Fibroblast of lung (primary cell): ENCODE measurements around the gene PDE2A. TPM values are rescaled to one million over a fixed set of nuclear protein-coding genes. Genes with fewer than 3 reads are reported as not detected.

Source experiments
- DNase-seq, 2 donors: peaks; one replicate each; pipeline versions ENCODE4 v3.0.0 to v3.0.0-alpha.2; 2010; ENCODE audit warnings: low read depth in 2 of 2
- H2AFZ ChIP-seq: 2 replicates; pipeline ENCODE4 v1.5.1; 2012; ENCODE audit warnings: low read length, control low read depth, inconsistent platforms
- H3K27ac ChIP-seq: 2 replicates; pipeline ENCODE4 v1.5.1; 2011; ENCODE audit warnings: low read length, control low read depth; ENCODE audit not compliant: insufficient read depth
- H3K27me3 ChIP-seq: 2 replicates; pipeline ENCODE4 v1.5.1; 2011; ENCODE audit warnings: mild to moderate bottlenecking, low read length; ENCODE audit not compliant: control insufficient read depth, insufficient read depth
- H3K36me3 ChIP-seq: 2 replicates; pipeline ENCODE4 v1.5.1; 2011; ENCODE audit warnings: low read length; ENCODE audit not compliant: control insufficient read depth, insufficient read depth
- H3K4me1 ChIP-seq: 2 replicates; pipeline ENCODE4 v1.5.1; 2011; ENCODE audit warnings: low read length; ENCODE audit not compliant: control insufficient read depth, insufficient read depth; ENCODE audit errors: extremely low read depth
- H3K4me2 ChIP-seq: 2 replicates; pipeline ENCODE4 v1.5.1; 2011; ENCODE audit warnings: low read length, control low read depth; ENCODE audit not compliant: insufficient read depth; ENCODE audit errors: extremely low read depth
- H3K4me3 ChIP-seq, 4 experiments: fragments of 200-600 bp in 1 of 4; sonication (generic) in 1 of 4; replicated peaks in 1 of 4; 2 replicates each; pipeline ENCODE4 v1.5.1; 2011 to 2016; ENCODE audit warnings: low read length in 4 of 4, low read depth in 3 of 4, mild to moderate bottlenecking in 3 of 4, control low read depth in 2 of 4, inconsistent platforms in 1 of 4, mixed read lengths in 1 of 4; ENCODE audit not compliant: insufficient read depth in 1 of 4; ENCODE audit errors: control extremely low read depth in 1 of 4
- H3K79me2 ChIP-seq: 2 replicates; pipeline ENCODE4 v1.5.1; 2012; ENCODE audit warnings: mild to moderate bottlenecking, low read length, inconsistent platforms; ENCODE audit not compliant: control insufficient read depth, insufficient read depth
- H3K9ac ChIP-seq: 2 replicates; pipeline ENCODE4 v1.5.1; 2011; ENCODE audit warnings: mild to moderate bottlenecking, low read length, control low read depth; ENCODE audit not compliant: insufficient read depth
- H3K9me3 ChIP-seq: 2 replicates; pipeline ENCODE4 v1.5.1; 2012; ENCODE audit warnings: low read depth, low read length; ENCODE audit not compliant: control insufficient read depth, insufficient read depth
- H4K20me1 ChIP-seq: 2 replicates; pipeline ENCODE4 v1.5.1; 2011; ENCODE audit warnings: low read length; ENCODE audit not compliant: control insufficient read depth, insufficient read depth; ENCODE audit errors: extremely low read depth
- EZH2 ChIP-seq: IDR thresholded peaks from 2 replicates; pipeline ENCODE4 v1.5.1; 2012; ENCODE audit warnings: low read length, control low read depth, mild to moderate bottlenecking; ENCODE audit errors: missing control alignments
- polyA plus RNA-seq, 2 donors: library from polyadenylated mRNA; depleted of rRNA in 1 of 2; stranded (reverse) in 1 of 2; unstranded in 1 of 2; fragments of >200 nt; gene quantifications; 2 replicates each; pipeline ENCODE4 v1.2.1, GENCODE V29; 2011 to 2012; ENCODE audit warnings: missing spikeins in 1 of 2
- total RNA-seq: library from RNA; depleted of rRNA; stranded (reverse); fragments of >200 nt; gene quantifications from 2 replicates; pipeline ENCODE4 v1.2.1, GENCODE V29; 2014
- TF ChIP-seq, protein P1 (sequence below), 2 donors: IDR thresholded peaks in 1 of 2; conservative IDR thresholded peaks in 1 of 2; 1 replicate in 1 of 2; 2 replicates in 1 of 2; pipeline ENCODE4 v1.5.1; 2011 to 2012; ENCODE audit warnings: low read length in 2 of 2, control low read depth in 1 of 2, inconsistent platforms in 1 of 2, low read depth in 1 of 2, mild to moderate bottlenecking in 1 of 2

Gene PDE2A
- total and polyA plus RNA-seq, 2 donors (not counting 1 experiment from before 2014, with no cell fraction given): 0.50 to 2.6 TPM

DNA sequence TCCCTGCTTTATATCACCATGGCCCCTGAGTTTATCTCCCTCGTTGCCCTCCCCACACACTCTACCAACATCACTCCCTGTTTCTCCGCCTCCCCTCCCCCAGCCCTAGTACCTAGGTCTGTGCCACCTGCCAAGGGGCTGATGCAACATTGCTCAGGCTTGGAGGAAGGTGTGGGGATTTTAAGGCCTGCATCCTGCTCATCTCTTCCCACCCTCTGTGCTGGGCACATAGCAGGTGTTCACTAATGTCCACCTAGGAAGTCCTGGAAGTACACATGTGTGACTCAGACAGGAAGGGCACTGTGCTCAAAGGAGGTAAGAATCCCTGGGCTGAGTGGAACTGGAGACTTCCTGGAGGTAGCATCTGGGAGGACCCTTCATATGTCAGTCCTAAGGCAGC lies 37.0 kb downstream of the PDE2A start:
- Histone ChIP-seq H3K27me3 (peaks cover 24% of the 10 kb centered on the region), H3K4me2 (no peak overlapping the region), H3K4me3 (no peak overlapping the region), H3K79me2 (no peaks in the 10 kb centered on the region), H3K9me3 (no peaks in the 10 kb centered on the region), H3K36me3 (no peaks in the 10 kb centered on the region), H3K27ac (no peak overlapping the region), H3K9ac (no peak overlapping the region), H4K20me1 (no peaks in the 10 kb centered on the region), H3K4me1 (no peaks in the 10 kb centered on the region), H2AFZ (no peak overlapping the region)
- no peak for TF ChIP-seq EZH2
- TF ChIP-seq, protein P1, sequence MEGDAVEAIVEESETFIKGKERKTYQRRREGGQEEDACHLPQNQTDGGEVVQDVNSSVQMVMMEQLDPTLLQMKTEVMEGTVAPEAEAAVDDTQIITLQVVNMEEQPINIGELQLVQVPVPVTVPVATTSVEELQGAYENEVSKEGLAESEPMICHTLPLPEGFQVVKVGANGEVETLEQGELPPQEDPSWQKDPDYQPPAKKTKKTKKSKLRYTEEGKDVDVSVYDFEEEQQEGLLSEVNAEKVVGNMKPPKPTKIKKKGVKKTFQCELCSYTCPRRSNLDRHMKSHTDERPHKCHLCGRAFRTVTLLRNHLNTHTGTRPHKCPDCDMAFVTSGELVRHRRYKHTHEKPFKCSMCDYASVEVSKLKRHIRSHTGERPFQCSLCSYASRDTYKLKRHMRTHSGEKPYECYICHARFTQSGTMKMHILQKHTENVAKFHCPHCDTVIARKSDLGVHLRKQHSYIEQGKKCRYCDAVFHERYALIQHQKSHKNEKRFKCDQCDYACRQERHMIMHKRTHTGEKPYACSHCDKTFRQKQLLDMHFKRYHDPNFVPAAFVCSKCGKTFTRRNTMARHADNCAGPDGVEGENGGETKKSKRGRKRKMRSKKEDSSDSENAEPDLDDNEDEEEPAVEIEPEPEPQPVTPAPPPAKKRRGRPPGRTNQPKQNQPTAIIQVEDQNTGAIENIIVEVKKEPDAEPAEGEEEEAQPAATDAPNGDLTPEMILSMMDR (conservative IDR thresholded peaks at IDR 0.05 in 1 of 2, IDR thresholded peaks at IDR 0.05 in 1 of 2; ENCODE audit: low read depth in 1 of 2, low read length in 2 of 2): no peak
- no peak for DNase-seq

DNA sequence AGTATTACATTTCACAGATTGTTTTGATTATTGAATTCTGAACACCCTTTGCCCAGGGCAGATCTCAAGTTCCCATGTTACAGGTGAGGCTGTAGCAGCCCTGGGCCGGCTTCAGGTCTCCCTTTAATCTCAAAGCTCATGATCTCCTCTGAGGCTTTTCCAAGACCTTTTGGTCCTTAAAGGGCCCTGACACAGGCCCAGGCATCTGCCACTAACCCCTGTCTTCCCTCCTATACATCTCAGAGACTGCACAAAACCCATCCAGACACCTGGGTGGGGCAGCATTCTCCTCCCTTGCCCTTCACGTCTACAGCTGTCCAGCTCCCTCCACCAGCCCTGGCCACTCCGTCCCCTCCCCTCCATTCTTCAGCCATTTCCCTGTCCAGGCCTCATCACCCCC lies 37.8 kb downstream of the PDE2A start:
- Histone ChIP-seq H3K27me3 (peaks cover 23% of the 10 kb centered on the region), H4K20me1 (no peaks in the 10 kb centered on the region), H3K4me1 (no peaks in the 10 kb centered on the region), H3K4me2 (no peak overlapping the region), H3K4me3 (no peak overlapping the region), H3K36me3 (no peaks in the 10 kb centered on the region), H3K79me2 (no peaks in the 10 kb centered on the region), H3K9me3 (no peaks in the 10 kb centered on the region), H2AFZ (no peak overlapping the region), H3K9ac (no peak overlapping the region), H3K27ac (no peak overlapping the region)
- TF ChIP-seq EZH2: no peak
- TF ChIP-seq, protein P1 (conservative IDR thresholded peaks at IDR 0.05 in 1 of 2, IDR thresholded peaks at IDR 0.05 in 1 of 2; ENCODE audit: low read depth in 1 of 2, low read length in 2 of 2): no peak
- DNase-seq: no peak

DNA sequence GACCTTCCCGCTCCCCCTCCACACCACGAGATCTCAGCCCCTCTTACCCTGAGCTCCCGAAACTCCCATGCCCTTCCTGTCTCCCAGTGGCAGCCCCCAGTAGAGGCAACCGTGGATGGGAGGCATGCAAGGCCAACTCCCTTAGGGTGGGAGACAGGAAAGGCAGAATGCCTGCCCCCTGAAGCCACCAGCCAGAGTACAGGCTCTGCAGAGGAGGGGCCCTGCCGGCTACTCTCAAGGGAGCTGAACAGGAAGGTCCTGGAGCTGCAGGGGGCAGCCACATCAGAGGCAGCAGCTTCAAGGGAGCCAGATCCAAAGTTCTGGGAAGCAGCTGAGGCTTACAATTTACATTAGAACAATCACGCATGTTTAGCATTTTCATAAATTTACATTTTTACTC lies 38.3 kb downstream of the PDE2A start:
- Histone ChIP-seq H4K20me1 (no peaks in the 10 kb centered on the region), H2AFZ (no peak overlapping the region), H3K27ac (no peak overlapping the region), H3K36me3 (no peaks in the 10 kb centered on the region), H3K9me3 (no peaks in the 10 kb centered on the region), H3K4me3 (no peak overlapping the region), H3K4me1 (no peaks in the 10 kb centered on the region), H3K4me2 (no peak overlapping the region), H3K9ac (no peak overlapping the region), H3K79me2 (no peaks in the 10 kb centered on the region), H3K27me3 (peaks cover 19% of the 10 kb centered on the region)
- no peak for TF ChIP-seq EZH2
- TF ChIP-seq, protein P1 (conservative IDR thresholded peaks at IDR 0.05 in 1 of 2, IDR thresholded peaks at IDR 0.05 in 1 of 2; ENCODE audit: low read depth in 1 of 2, low read length in 2 of 2): no peak
- DNase-seq: no peak
